GM18526 (cell line): ENCODE measurements around the gene GOLM1.

ENCODE experiments used
- POLR2A ChIP-seq: IDR thresholded peaks from 3 replicates; pipeline ENCODE4 v1.6.1; 2011; ENCODE audit not compliant: insufficient read length; ENCODE audit errors: extremely low read depth

Gene GOLM1

DNA sequence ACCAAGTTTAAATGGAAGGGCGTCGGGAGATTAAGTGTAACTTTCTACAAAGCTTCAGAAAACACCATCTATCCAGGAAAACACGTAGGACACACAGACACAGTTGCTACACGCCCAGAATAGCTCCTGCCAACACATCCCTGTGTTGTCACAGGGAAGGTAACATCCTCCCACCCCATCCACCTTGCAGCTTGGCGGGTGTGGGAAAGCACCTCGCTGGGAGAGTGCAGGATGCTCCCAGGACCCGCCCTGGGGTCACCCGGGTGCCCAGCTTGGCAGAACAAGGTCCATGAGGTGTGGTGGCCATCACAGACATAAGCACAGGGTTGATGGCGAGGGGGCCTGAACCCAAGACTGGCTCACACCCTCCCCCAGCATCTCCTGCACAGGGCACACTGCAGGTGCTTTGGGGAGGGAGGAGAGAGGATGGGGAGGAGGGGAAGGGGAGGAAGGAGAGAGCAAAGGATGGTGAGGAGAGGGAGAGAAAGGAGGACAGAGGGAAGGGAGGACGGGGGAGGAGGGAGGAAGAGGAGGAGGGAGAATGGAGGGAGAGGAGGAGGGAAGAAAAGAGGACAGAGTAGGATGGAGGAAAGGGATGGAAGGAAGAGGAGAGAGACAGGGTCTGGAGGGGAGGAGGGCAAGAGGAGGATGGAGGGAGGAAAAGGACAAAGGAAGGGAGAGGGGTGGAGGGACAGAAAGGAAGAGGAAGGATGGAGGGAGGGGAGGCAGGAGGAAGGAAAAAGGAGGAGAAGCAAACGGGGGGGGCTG is 37.2 kb downstream of the GOLM1 start:
- no peak for TF ChIP-seq POLR2A

DNA sequence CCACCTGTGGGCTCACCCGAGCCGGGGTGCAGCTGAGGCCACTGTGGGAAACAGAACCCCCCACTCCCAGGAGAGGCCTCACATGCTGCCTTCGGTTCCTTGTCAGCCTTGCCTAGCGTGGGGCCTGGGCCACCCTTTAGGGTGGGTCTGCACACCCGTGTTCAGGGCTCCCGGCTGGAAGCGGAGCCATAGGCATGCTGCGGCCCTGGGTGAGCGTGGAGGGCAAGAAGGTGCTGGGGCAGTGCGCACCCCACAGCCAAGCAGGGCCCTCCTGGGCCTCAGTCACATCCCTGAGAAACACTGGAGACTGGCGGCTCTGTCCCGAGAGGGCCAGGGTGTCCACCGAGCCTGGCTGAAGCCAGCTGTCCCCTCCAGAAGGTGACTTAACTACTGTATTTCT is 41.9 kb downstream of the GOLM1 start:
- no peak for TF ChIP-seq POLR2A

DNA sequence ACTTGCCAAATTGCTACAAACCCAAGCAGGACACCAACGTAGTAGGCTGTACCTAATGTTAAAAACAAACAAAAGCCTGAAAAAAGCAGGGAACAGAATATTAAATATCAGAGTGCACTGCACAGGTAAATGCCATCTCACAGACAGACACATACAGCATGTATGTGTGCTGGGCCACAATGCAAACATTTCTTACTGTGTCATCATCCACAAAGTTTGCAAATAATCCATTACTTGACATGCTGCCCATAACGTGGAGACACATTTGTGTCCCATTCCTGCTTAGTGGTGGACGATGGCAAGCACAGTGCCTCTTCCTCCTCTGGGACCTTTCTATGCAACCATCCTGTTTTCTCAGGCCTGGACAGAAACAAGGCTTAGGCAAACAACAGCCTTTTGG is 44.7 kb downstream of the GOLM1 start:
- TF ChIP-seq POLR2A = no peak

DNA sequence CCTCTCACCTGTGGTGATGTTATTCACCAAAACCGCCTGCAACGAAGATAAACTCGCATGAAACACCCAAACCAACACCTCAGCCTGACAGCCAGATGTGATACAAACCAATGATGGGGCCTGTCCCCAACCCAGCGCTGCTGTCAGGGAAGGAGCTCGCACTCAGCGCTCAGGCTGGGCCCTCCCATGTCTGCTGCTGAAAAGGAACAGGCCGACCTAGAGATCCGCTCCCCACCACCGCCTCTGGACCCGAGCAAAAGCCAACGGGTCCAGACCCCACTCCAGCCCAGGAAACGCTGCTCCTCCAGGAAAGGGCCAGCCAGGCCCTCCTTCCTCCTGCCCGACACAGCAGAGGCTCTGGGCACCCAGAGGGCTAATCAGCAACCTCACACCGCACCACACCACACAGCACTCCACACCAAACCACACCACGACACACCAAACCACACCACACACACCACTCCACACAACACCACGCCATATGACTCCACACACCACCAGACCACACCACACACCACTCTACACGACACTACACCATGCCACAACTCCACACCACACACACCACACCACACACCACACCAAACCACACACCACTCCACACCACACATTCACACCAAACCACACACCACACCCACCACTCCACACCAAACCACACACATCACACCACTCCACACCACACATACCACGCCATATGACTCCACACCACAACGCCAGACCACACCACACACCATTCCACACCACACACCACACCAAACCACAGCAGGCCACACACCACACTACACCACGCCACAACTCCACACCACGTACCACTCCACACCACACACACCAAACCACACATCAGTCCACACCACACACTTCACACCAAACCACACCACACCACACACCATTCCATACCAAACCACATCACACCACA is 46.5 kb downstream of the GOLM1 start:
- no peak for TF ChIP-seq POLR2A

DNA sequence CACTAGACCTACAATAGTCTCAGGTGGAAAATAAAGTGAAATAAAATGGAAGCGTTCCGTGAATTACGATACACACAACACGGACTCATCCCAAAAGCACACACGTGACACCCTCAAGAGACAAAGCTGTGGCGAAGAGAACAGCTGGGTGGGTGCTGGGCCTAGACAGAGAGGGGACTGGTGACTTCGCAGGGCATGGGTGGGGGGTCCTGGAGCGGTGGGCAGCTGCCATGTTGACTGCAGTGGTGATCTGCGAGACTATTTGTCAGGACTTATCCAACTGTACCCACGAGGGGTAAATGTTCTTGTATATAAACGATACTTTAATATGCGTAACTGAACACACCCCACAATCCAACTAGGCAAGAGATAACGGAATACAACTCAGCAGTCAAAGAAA is 52.0 kb downstream of the GOLM1 start:
- no peak for TF ChIP-seq POLR2A

DNA sequence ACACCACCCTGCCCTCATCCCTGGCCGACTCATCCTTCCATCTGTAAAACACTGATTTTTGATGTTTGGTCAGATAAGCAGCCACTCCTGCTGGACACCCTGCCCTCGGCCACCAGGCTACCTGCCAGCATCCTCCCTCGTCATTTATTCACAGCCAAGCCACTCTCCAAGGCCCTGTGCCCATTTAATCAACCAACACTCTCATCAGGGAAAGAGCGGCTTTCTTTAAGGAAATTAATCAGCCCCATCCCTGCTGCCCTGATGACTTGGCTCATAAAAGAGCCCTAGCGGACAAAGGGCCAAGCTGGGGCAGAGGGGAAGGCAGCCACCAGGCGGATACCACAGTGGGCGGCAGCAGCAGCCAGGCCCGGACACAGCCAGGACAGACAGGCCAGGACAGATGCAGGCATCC is 52.4 kb downstream of the GOLM1 start:
- no peak for TF ChIP-seq POLR2A

DNA sequence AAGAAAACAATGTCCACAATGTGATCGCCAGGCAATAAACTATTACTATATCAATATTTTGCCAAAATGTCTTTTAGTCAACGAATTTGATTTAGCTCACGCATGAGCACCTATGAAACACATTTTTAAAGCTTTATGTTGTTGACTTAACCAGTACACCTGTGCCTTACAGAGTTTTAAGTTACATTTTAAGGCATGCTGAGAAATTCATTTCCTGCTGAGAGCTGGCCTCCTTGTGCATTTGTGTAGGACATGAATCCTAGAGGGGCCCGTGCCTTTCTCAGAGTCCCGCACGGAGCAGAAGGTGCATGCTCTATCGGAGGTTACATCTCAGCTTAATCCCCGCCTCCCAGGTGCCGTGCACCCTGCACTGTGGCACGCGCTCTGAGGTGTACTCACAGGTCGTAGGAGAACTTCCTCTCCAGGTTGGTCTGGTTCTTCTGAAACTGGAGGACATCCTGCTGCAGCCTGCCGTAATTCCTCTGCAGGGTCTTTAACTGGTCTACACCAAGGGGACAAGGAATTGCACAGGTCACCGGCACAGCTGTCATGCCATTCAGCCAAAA is 53.2 kb downstream of the GOLM1 start:
- no peak for TF ChIP-seq POLR2A

DNA sequence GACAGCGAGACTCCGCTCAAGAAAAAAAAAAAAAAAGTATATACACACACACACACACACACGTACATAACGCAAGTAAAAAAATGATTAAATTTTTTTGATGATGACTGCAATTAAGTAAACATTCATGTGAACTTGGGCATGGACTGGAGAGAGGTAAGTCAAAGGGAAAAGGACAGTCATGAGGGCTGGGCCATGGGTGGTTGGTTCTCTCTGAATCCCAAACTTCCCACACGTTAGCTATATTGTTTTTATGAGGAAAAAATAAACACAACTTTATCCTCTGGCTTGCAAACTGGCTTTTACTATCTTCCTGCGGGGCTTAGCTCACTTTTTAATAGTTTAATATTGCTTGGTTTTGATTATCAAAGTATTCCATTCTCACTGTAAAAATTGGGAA is 53.7 kb downstream of the GOLM1 start:
- TF ChIP-seq POLR2A = no peak

DNA sequence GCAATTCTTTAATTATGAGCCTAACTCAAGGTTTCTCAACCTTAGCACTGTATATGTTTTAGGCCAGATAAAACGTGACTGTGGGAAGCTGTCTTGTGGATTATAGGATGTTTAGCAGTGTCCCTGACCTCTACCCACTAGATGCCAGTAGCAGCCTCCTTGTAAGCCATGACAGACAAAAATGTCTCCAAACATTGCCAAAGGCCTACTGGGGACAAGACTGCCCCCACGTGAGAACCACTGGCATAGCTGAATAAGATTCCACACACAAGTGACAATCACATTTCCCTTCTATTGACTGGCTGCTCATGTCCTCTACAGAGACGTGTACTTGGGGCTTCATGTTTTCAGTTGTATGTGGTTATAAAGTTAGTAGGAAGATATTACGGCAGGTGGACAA is 55.4 kb downstream of the GOLM1 start:
- TF ChIP-seq POLR2A = no peak

DNA sequence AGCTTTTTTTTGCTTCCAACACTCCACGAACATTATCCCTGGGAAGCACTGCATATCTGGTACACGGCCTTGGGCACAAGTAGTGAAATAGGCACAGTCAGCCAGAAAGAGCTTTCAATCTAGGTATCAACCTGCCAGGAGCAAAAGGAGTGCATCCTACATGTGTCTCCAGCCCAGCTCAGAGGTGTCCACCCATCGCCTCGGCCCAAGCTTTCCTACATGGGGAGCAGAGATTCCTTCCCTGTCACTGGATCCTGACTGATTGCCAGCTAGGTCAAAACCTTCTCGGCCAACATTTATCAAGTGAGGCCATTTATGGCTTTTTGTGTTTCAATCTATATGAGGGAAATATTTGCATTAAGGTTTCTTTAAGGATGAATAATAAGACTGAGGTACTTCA is 55.8 kb downstream of the GOLM1 start:
- TF ChIP-seq POLR2A = no peak

DNA sequence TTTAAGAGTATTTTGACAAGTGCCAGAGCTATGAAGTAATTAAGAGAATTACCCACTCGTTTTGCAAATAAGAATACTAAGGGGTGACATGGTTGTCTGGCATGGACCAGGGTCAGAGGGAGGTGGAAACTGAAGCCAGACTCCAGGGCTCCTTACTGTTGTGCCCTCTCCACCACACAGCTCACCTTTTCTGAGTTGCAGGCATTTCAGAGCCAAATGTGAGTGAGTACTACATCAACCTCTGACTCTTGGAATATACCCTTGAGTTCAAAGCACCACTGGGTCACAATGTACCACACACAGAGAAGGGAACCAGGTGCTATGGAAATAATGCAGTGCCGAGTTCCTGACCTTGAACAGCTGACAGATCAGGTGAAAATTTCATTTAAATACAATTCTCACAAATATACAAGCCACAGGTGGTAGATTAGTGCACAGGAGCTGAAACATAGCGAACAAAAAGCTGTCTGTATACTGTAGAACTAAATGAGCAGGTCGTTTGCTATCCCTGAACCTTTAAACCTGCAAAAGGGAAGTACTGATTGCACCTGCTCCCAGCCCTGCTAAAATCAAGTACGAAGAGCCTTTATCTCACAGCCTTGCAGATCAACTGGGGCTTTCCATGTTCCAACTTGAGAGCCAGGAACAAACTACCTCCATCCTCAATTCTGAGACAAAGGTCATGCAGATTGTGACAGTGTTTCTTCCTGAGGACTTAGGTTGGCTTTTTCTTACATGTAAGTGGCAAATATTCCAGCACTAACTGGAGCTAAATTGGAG is 57.0 kb downstream of the GOLM1 start:
- TF ChIP-seq POLR2A = no peak

DNA sequence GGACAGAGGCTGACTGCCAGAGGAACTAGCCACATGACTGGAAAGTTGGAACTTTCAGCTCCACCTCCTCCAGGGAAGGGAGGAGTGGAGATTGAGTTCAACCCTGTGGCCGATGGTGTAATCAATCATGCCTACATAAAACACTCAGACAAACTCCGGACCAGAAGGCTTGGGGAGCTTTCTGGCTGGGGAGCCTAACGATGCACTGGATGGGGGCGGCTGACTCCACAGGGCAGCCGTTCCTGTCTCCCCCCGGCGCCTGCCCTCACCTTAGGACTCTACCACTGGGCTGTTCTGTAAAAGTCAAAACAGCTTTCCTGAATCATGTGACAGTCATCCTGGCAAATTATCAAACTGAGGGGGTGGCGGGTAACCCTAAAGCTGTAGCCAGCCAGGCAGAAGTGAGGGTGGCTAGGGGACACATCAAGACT is 58.0 kb downstream of the GOLM1 start:
- no peak for TF ChIP-seq POLR2A

DNA sequence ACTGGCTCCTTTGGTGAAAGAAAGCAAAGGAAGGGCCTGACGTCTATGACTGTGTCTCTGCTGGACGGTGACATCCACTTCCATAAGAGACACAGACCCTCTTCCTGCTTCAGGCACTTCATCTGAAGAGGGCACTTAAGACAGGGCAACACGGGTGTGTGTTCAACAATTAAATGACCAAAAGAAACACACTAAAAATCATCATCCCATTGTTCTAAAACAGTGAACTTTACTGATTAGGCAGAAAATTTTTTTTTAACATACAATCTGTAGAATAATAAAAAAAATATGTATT is 58.5 kb downstream of the GOLM1 start:
- no peak for TF ChIP-seq POLR2A

DNA sequence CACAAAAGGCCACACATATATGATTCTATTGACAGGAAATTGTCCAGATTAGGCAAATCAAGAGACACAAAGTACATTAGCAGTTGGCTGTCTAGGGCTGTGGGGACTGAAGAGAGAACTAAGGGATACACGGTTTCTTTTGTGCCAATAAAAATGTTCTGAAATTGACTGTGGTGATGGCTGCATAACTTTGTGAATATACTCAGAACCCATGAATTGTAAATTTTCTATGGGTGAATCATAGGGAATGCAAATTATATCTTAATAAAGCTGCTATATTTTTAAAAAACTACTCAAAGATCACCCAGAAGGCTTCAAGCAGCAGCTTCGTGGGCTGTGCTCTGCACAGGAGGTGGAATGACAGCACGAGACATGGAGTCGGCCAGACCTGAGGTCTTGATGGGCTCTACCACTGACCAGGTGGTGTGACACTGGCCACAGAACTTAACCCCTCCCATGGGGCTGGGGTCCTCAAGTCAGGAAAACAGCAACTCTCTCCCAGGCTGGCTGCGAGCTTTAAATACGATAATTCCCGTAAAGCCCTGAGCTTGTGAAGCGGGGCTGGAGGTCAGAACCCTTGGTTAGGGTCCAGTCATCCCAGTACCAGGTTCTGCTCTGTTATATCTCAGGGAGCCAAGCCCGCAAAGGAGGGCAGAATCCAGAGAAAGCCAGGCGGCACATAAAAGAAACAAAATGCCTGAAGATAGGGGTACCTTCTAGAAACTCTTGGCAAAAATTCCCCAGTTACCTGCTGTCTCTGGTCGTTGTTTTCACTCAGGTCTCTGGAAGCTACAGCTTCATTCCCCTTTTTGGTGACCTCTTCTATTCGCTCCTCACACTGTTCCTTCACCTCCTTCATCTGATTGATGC is 59.1 kb downstream of the GOLM1 start:
- no peak for TF ChIP-seq POLR2A
